DOHH2 (cell line): ENCODE data around the gene PCLO.

Experiments
- CTCF ChIP-seq: fragments of 200-600 bp; sonication (generic); IDR thresholded peaks from one replicate; pipeline ENCODE4 v1.5.1; 2014; ENCODE audit warnings: antibody characterized with exemption, mild to moderate bottlenecking, low read depth, low read length; ENCODE audit not compliant: poor library complexity, severe bottlenecking
- EZH2phosphoT487 ChIP-seq: fragments of 200-600 bp; sonication (generic); IDR thresholded peaks from 2 replicates; pipeline ENCODE4 v1.6.1; 2017; ENCODE audit warnings: borderline replicate concordance, mild to moderate bottlenecking, antibody characterized with exemption, low read length, moderate library complexity, mixed read lengths

DNA sequence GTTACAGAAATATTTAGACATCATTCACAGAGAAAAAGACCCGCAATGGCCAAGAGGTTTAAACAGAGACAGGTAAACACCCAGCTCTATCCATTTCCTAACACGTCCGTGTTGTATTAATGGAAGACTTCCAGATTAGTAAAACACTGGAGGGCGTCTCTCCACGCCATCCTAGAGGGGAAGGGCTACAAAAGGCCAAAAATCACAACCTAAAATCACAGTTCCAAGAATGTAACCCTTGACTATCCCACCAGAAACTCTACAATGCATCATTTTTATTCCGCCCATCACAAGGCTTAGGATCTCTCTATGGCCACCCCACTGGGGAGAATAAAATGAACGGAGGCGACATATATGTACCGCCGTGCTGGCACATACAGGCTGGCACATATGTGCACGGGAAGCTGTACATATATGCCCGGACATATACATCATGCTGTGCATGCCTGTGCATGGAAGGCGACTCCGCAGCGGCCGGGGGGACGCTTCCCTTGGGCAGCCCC lies 734 bp downstream of the PCLO start:
- TF ChIP-seq CTCF: no peak
- TF ChIP-seq EZH2phosphoT487: no peak
